ENCODE results near the gene PSMB3.
"Not testable (repeated sequence)": the region's sequence is repeated elsewhere in the genome, so short reads cannot be mapped to it uniquely, and the experiment has no call there.

The PSMB3 gene

GRCh38 chr17:38716368-38717005 is 36.1 kb upstream of the PSMB3 start:
- DNase-seq (ENCODE audit: low read depth), result no peak

- DNase-seq (ENCODE audit: low read depth), result no peak
These were observed 35.3 kb upstream of the PSMB3 start for GRCh38 chr17:38717139-38717745.

- DNase-seq (ENCODE audit: low read depth), result no peak
These were observed 33.1 kb upstream of the PSMB3 start for GRCh38 chr17:38719289-38719942.

- DNase-seq (ENCODE audit: low read depth), result no peak
These were observed 32.4 kb upstream of the PSMB3 start for GRCh38 chr17:38719943-38720641.

- DNase-seq (ENCODE audit: low read depth), result no peak
These were observed 31.6 kb upstream of the PSMB3 start for GRCh38 chr17:38720941-38721340.

GRCh38 chr17:38721802-38722201 is 30.7 kb upstream of the PSMB3 start:
- DNase-seq (ENCODE audit: low read depth), result no peak

- no peak for DNase-seq (ENCODE audit: low read depth)
These were observed 28.1 kb upstream of the PSMB3 start for GRCh38 chr17:38724337-38724988.

GRCh38 chr17:38725066-38725465 is 27.5 kb upstream of the PSMB3 start:
- no peak for DNase-seq (ENCODE audit: low read depth)

- not testable (repeated sequence) for DNase-seq (ENCODE audit: low read depth)
These were observed 26.4 kb upstream of the PSMB3 start for GRCh38 chr17:38726145-38726544.

GRCh38 chr17:38727736-38728135 is 24.8 kb upstream of the PSMB3 start:
- peak; percentile 68 for DNase-seq (ENCODE audit: low read depth)

- peak; percentile 46 for DNase-seq (ENCODE audit: low read depth)
These were observed 24.2 kb upstream of the PSMB3 start for GRCh38 chr17:38728290-38728831.

GRCh38 chr17:38729368-38729885 is 23.1 kb upstream of the PSMB3 start:
- no peak for DNase-seq (ENCODE audit: low read depth)

GRCh38 chr17:38729886-38730525 is 22.5 kb upstream of the PSMB3 start, which contains the start of gene CISD3:
Gene CISD3 (plus strand): TSS chr17:38730341. CDS start chr17:38730359, 18 bp downstream.
- peak; percentile 82 for DNase-seq (ENCODE audit: low read depth)

- no peak for DNase-seq (ENCODE audit: low read depth)
These were observed 21.8 kb upstream of the PSMB3 start for GRCh38 chr17:38730526-38731379.

- no peak for DNase-seq (ENCODE audit: low read depth)
These were observed 20.8 kb upstream of the PSMB3 start for GRCh38 chr17:38731526-38732294.

GRCh38 chr17:38732376-38733281 is 19.9 kb upstream of the PSMB3 start:
- DNase-seq (ENCODE audit: low read depth), result no peak

GRCh38 chr17:38733282-38733981 is 19.1 kb upstream of the PSMB3 start:
- DNase-seq (ENCODE audit: low read depth), result no peak
